DND-41 (cell line): ENCODE results near the gene TXNIP.

Experiments
- ATAC-seq: fragments of 200-7000 bp; cut with Tn5 transposase; 3 replicates; pipeline ENCODE4 v1.9.1; 2021; ENCODE audit warnings: low read depth; ENCODE audit not compliant: insufficient read depth
- DNase-seq: peaks from one replicate; pipeline ENCODE4 v3.0.0-alpha.2; 2020
- H2AFZ ChIP-seq: 2 replicates; pipeline ENCODE4 v1.6.0; 2012; ENCODE audit warnings: low read depth, low read length
- H3K27ac ChIP-seq: 2 replicates; pipeline ENCODE4 v1.5.1; 2012; ENCODE audit warnings: low read length, inconsistent platforms
- H3K27me3 ChIP-seq: fragments of 200-600 bp; sonication (generic); 2 replicates; pipeline ENCODE4 v1.6.0; 2012; ENCODE audit warnings: low read length, mild to moderate bottlenecking, inconsistent platforms; ENCODE audit not compliant: insufficient read depth, poor library complexity
- H3K36me3 ChIP-seq: 2 replicates; pipeline ENCODE4 v1.5.1; 2012; ENCODE audit warnings: low read length, inconsistent platforms; ENCODE audit not compliant: insufficient read depth
- H3K4me1 ChIP-seq: 2 replicates; pipeline ENCODE4 v1.5.1; 2012; ENCODE audit warnings: mild to moderate bottlenecking, low read length; ENCODE audit not compliant: insufficient read depth
- H3K4me2 ChIP-seq: 2 replicates; pipeline ENCODE4 v1.6.0; 2012; ENCODE audit warnings: mild to moderate bottlenecking, moderate library complexity, low read length, inconsistent platforms; ENCODE audit not compliant: insufficient read depth
- H3K4me3 ChIP-seq, 2 experiments: fragments of 200-600 bp in 1 of 2; shearing (Covaris generic) in 1 of 2; 2 replicates each; pipeline ENCODE4 v1.5.1; 2012 to 2016; ENCODE audit warnings: inconsistent platforms in 2 of 2, low read length in 2 of 2, mild to moderate bottlenecking in 2 of 2, low read depth in 1 of 2, moderate library complexity in 1 of 2
- H3K79me2 ChIP-seq: 2 replicates; pipeline ENCODE4 v1.6.0; 2012; ENCODE audit warnings: low read length, inconsistent platforms; ENCODE audit not compliant: insufficient read depth
- H3K9ac ChIP-seq: 2 replicates; pipeline ENCODE4 v1.6.0; 2012; ENCODE audit warnings: low read depth, mild to moderate bottlenecking, inconsistent platforms, low read length, moderate library complexity
- H3K9me3 ChIP-seq: 2 replicates; pipeline ENCODE4 v1.5.1; 2012; ENCODE audit warnings: low read length, moderate library complexity, mild to moderate bottlenecking, inconsistent platforms; ENCODE audit not compliant: insufficient read depth, severe bottlenecking
- H4K20me1 ChIP-seq: 2 replicates; pipeline ENCODE4 v1.6.0; 2012; ENCODE audit warnings: low read length; ENCODE audit not compliant: insufficient read depth
- EZH2 ChIP-seq: IDR thresholded peaks from 3 replicates; pipeline ENCODE4 v1.6.1; 2012; ENCODE audit warnings: borderline replicate concordance, low read depth, mild to moderate bottlenecking, moderate library complexity, low read length, inconsistent platforms; ENCODE audit not compliant: severe bottlenecking
- TF ChIP-seq, protein P1 (sequence below): IDR thresholded peaks from 2 replicates; pipeline ENCODE4 v1.5.1; 2012; ENCODE audit warnings: borderline replicate concordance, low read length, moderate library complexity, mild to moderate bottlenecking; ENCODE audit not compliant: poor library complexity, severe bottlenecking; ENCODE audit errors: extremely low read depth

Gene TXNIP

DNA sequence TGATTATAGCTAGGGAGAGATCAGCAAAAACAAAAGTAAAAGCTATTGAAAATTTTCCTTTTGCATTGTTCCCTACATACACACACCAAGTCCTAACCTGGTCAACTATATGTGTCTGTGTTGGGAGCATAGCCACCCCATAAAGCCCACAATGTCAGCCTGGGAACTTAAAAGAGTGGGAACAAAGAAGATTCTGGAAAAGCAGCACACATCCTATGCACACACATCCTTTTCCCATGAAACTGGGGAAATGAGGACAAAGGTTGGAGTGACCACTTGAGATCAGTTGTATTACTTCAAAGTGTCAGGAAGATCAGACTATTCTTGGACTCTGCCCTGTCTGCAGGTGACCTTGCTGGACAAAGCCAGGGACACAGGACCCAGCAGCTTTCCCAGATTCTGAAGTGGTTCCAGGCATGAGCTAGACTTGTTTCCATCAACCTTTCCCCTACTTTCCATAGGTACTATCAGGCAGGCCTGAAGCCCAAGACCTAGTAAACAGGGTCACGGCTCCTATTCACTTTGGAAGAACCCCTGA lies 15.9 kb downstream of the TXNIP start:
- DNase-seq: no peak
- no peaks in the 10 kb centered on the region for H3K79me2 ChIP-seq
- peak overlapping the region; percentile 88 for H3K27ac ChIP-seq
- no peak overlapping the region for H3K4me2 ChIP-seq
- H3K9ac ChIP-seq: no peak overlapping the region; the same call in 1 of the 2 replicates
- H3K9me3 ChIP-seq: no peaks in the 10 kb centered on the region
- no peak for ATAC-seq
- peaks cover 7% of the 10 kb centered on the region; the same call in 1 of the 2 replicates for H3K36me3 ChIP-seq
- TF ChIP-seq EZH2: no peak
- TF ChIP-seq, protein P1, sequence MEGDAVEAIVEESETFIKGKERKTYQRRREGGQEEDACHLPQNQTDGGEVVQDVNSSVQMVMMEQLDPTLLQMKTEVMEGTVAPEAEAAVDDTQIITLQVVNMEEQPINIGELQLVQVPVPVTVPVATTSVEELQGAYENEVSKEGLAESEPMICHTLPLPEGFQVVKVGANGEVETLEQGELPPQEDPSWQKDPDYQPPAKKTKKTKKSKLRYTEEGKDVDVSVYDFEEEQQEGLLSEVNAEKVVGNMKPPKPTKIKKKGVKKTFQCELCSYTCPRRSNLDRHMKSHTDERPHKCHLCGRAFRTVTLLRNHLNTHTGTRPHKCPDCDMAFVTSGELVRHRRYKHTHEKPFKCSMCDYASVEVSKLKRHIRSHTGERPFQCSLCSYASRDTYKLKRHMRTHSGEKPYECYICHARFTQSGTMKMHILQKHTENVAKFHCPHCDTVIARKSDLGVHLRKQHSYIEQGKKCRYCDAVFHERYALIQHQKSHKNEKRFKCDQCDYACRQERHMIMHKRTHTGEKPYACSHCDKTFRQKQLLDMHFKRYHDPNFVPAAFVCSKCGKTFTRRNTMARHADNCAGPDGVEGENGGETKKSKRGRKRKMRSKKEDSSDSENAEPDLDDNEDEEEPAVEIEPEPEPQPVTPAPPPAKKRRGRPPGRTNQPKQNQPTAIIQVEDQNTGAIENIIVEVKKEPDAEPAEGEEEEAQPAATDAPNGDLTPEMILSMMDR: no peak
- H4K20me1 ChIP-seq: no peaks in the 10 kb centered on the region
- peaks cover 43% of the 10 kb centered on the region for H3K4me1 ChIP-seq
- H2AFZ ChIP-seq: no peak overlapping the region
- H3K27me3 ChIP-seq: no peaks in the 10 kb centered on the region
- H3K4me3 ChIP-seq: no peak overlapping the region

DNA sequence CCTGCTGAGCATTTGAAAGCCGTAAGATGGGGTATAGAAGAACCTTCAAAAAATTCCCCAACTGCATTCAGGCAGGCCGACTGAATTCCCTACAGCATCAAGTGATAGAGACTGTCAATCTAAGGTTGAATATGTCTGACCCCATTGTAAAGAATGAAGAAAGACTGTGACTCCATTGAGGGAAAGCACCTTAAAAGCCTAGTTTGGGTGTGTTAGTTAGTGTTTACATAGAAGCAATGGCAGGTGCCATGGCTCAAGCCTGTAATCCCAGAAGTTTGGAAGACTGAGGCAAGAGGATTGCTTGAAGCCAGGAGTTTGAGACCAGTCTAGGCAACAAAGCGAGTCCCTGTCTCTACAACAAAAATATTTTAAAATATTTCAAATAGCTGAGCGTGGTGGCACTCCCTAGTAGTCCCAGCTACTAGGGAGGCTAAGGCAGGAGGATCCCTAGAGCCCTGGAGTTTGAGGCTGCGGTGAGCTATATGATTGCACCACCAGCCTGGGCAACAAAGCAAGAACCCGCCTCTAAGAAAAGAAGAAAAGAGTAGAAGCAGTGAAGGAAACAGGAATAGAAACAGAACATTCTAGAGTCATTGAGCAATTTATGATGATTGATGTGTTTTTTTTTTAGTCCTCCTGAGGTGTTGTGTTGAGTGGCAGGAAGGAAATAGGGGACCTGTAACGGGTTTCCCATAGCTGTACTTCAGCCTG lies 16.5 kb downstream of the TXNIP start:
- Histone ChIP-seq H3K9me3 (no peaks in the 10 kb centered on the region), H3K27me3 (no peaks in the 10 kb centered on the region), H3K4me3 (0 out of 4 replicates have a peak overlapping the region, but pooled peaks of 1 of the 2 experiments have one; percentile 2), H3K27ac (peak overlapping the region; percentile 88), H3K36me3 (peaks cover 7% of the 10 kb centered on the region; the same call in 1 of the 2 replicates), H4K20me1 (no peaks in the 10 kb centered on the region), H3K4me2 (peak overlapping the region; percentile 60; the same call in 1 of the 2 replicates), H3K4me1 (peaks cover 39% of the 10 kb centered on the region), H3K79me2 (no peaks in the 10 kb centered on the region), H3K9ac (peak overlapping the region; percentile 32; the same call in 1 of the 2 replicates), H2AFZ (peak overlapping the region; percentile 27)
- TF ChIP-seq, protein P1: no peak
- no peak for TF ChIP-seq EZH2
- ATAC-seq: no peak
- DNase-seq: no peak

DNA sequence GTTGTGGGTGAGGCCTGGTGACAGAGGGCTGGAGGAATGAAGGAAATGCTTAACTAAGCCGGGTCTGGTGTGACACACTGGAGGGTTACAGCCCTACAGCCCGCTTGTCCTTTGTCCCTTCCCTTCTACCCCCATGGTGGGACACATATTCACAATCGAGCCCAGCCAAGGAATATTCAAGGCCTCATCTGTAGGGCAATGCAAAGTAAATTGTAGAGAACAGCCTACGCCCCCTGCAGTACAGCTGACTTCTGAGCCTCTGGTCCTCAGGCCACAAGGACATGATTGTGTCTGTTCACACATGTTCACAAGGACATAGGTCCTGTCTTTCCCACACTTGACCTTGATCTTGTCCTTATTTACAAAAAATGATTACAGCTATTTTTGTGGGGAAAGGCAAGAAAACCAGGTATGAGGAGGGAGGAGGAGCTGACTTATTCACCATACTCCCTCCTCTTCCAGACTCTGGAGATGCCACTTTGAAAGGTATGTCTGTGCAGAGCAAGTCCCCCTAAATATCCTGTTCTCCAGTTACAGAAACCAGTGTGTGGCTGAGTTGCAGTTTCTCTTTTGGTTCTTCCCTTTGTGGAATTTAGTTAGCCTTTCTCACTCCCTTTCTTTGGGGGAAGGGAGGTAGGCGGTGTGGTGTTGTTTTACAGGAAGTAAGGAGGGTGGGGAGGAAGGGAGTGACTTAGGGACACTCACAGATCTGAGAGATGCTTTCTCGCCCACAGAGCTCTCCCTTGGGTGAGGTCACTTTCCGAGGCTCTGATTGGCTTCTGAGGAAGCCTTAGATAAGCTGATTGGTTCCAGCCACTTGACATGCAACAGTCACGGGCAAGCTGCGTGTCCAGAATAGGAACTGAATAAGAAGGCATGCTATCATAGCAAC lies 17.3 kb downstream of the TXNIP start:
- Histone ChIP-seq H3K36me3 (peaks cover 7% of the 10 kb centered on the region; the same call in 1 of the 2 replicates), H4K20me1 (no peaks in the 10 kb centered on the region), H2AFZ (peak overlapping the region; percentile 28), H3K9ac (peak overlapping the region; percentile 32), H3K4me1 (peaks cover 39% of the 10 kb centered on the region), H3K9me3 (no peaks in the 10 kb centered on the region), H3K4me3 (peak overlapping the region in 1 of 2 experiments; percentile 10; a peak in 2 of 4 replicates), H3K27me3 (no peaks in the 10 kb centered on the region), H3K27ac (peak overlapping the region; percentile 88), H3K4me2 (peak overlapping the region; percentile 60), H3K79me2 (no peaks in the 10 kb centered on the region)
- peak; percentile 86 for DNase-seq
- peak; percentile 88 for ATAC-seq
- no peak for TF ChIP-seq EZH2
- TF ChIP-seq, protein P1: peak; percentile 59
